Endothelial cell (in vitro differentiated cells): Measurements from ENCODE around the gene UBP1. TPM values are rescaled to one million over a fixed set of nuclear protein-coding genes. Genes with fewer than 3 reads are reported as not detected.

ENCODE experiments used
- DNase-seq: peaks from one replicate; pipeline ENCODE4 v3.0.0; 2021; ENCODE audit warnings: low spot score
- H3K27ac Mint-ChIP-seq: one replicate; pipeline ENCODE4 v1.8.0; 2021; ENCODE audit warnings: mixed read lengths, inconsistent platforms; ENCODE audit not compliant: unreplicated experiment
- H3K27me3 Mint-ChIP-seq: one replicate; pipeline ENCODE4 v1.8.0; 2021; ENCODE audit warnings: mild to moderate bottlenecking, moderate library complexity, mixed read lengths, inconsistent platforms; ENCODE audit not compliant: unreplicated experiment
- H3K36me3 Mint-ChIP-seq: one replicate; pipeline ENCODE4 v1.8.0; 2021; ENCODE audit warnings: mild to moderate bottlenecking, low read depth, mixed read lengths, inconsistent platforms; ENCODE audit not compliant: unreplicated experiment
- H3K4me1 Mint-ChIP-seq: one replicate; pipeline ENCODE4 v1.8.0; 2021; ENCODE audit warnings: mild to moderate bottlenecking, mixed read lengths, inconsistent platforms; ENCODE audit not compliant: unreplicated experiment
- H3K4me3 Mint-ChIP-seq: one replicate; pipeline ENCODE4 v1.8.0; 2021; ENCODE audit warnings: mild to moderate bottlenecking, mixed read lengths, inconsistent platforms; ENCODE audit not compliant: unreplicated experiment
- H3K9me3 Mint-ChIP-seq: one replicate; pipeline ENCODE4 v1.8.0; 2021; ENCODE audit warnings: mixed read lengths, inconsistent platforms; ENCODE audit not compliant: unreplicated experiment
- total RNA-seq: library from RNA; stranded (reverse); fragmentation: NEBNext Ultra II Directional; extraction: Animal tissue kit (Norgen Biotek cat#: 25700); gene quantifications from one replicate; pipeline ENCODE4 v1.2.1, GENCODE V29; 2021; ENCODE audit not compliant: unreplicated experiment
- TF ChIP-seq, protein P1 (sequence below): fragments of 200-600 bp; sonication (generic); IDR thresholded peaks from one replicate; pipeline ENCODE4 v1.5.0; 2021; ENCODE audit warnings: antibody characterized with exemption; ENCODE audit not compliant: unreplicated experiment

Gene UBP1
- total RNA-seq, 1 donor from 2014 or later: 83.3 TPM

DNA sequence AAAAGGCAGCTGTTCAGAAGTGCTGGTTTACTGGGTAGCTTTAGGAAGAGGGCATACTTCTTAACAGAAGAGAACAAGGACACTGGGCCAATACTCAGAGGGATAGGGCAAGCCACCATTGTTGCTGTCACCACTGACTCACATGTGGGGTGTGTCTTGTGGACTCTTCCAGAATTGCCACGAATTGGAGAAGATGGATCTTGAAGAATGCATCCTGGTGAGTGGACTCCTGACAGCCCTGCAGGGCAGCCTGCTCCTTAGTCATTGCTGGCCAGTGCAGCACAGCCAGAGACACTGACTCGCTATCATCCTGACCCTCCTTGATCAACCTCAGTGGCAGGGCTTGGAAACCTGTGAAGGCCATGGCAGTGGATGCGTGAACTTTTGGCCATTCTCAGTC, 62.3 kb downstream of the UBP1 start:
- Mint-ChIP-seq H3K36me3 (peaks cover 10% of the 10 kb centered on the region), H3K27me3 (peaks cover 2% of the 10 kb centered on the region), H3K4me3 (no peak overlapping the region), H3K27ac (no peak overlapping the region), H3K4me1 (no peaks in the 10 kb centered on the region), H3K9me3 (no peaks in the 10 kb centered on the region)
- TF ChIP-seq, protein P1, sequence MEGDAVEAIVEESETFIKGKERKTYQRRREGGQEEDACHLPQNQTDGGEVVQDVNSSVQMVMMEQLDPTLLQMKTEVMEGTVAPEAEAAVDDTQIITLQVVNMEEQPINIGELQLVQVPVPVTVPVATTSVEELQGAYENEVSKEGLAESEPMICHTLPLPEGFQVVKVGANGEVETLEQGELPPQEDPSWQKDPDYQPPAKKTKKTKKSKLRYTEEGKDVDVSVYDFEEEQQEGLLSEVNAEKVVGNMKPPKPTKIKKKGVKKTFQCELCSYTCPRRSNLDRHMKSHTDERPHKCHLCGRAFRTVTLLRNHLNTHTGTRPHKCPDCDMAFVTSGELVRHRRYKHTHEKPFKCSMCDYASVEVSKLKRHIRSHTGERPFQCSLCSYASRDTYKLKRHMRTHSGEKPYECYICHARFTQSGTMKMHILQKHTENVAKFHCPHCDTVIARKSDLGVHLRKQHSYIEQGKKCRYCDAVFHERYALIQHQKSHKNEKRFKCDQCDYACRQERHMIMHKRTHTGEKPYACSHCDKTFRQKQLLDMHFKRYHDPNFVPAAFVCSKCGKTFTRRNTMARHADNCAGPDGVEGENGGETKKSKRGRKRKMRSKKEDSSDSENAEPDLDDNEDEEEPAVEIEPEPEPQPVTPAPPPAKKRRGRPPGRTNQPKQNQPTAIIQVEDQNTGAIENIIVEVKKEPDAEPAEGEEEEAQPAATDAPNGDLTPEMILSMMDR: no peak
- DNase-seq: no peak

DNA sequence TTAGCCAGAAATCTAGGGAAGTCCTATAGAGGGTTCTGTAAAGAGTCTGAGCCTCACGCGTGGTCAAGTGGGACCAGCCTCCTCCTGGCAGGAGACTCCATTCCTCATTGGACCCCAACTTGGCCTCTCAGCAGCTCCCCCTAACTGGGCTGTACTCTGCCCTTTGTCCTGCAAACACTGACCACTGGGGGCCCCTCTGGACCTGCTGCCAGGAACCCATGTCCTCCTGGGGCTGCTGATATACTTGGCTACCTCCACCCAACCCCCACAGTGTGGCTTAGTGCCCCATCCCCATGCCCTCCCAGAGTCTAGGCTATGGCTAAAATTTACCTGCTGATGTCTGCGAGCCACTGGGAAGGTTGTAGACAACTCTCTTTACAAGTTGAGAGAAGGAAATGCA, 62.7 kb downstream of the UBP1 start:
- Mint-ChIP-seq H3K4me3 (no peak overlapping the region), H3K9me3 (no peaks in the 10 kb centered on the region), H3K27me3 (peaks cover 2% of the 10 kb centered on the region), H3K4me1 (no peaks in the 10 kb centered on the region), H3K36me3 (peaks cover 12% of the 10 kb centered on the region), H3K27ac (no peak overlapping the region)
- DNase-seq: no peak
- TF ChIP-seq, protein P1: no peak

DNA sequence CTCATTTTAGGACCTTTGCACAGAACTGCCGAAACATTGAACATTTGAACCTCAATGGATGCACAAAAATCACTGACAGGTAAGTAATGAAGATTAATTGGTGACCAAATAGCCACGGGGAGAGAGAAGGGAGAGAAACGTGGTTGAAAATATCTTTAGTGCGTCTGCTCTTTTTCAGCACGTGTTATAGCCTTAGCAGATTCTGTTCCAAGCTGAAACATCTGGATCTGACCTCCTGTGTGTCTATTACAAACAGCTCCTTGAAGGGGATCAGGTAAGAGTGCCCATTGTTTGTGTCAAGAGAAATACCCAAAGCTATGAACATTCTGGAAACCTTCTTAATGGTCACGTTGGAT, 67.1 kb downstream of the UBP1 start:
- DNase-seq: no peak
- peaks cover 3% of the 10 kb centered on the region for H3K27me3 Mint-ChIP-seq
- no peaks in the 10 kb centered on the region for H3K4me1 Mint-ChIP-seq
- no peak overlapping the region for H3K27ac Mint-ChIP-seq
- H3K4me3 Mint-ChIP-seq: no peak overlapping the region
- no peaks in the 10 kb centered on the region for H3K9me3 Mint-ChIP-seq
- TF ChIP-seq, protein P1: no peak
- H3K36me3 Mint-ChIP-seq: peaks cover 28% of the 10 kb centered on the region

DNA sequence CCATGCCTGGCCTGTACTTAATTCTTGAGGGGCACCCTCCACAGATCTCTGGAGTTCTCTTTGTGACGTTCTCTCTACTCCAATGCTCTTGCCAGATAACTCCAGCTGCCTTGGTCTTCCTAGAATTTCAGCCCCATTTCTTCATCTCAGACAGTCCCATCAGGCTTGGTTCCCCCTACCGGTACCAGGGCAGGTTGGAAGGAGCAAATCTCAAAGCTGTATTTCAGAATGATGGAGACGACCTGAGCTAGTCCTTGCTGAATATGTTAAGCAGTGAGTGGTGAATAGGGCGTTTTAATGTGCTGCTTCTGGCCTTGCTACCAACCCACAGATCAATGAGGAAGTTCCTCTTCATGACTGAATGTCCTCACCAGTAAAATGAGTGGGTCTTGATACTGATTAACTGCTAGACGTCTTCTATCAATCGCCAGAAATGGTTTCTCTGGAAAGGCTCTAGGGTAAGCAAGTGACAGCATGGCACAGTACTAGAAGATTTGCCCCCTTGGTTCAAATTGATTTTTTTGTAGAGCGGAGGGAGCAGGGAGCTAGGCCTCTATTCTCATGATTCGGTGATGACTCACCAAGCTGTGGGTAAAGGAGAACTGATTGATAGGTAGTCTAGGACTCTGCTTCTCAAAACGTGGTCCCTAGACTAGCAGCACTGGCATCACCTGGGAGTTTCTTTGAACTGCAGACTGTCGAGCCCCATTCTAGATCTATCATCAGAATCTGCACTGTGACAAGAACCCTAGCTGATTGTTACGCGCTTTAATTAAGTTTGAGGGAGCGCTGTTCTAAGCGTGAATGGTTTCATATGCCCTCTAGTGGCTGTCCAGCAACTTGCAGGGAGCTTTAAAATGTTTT, 67.8 kb downstream of the UBP1 start:
- no peaks in the 10 kb centered on the region for H3K9me3 Mint-ChIP-seq
- TF ChIP-seq, protein P1: peak; percentile 88
- peak; percentile 37 for DNase-seq
- H3K4me3 Mint-ChIP-seq: no peak overlapping the region
- no peak overlapping the region for H3K27ac Mint-ChIP-seq
- H3K36me3 Mint-ChIP-seq: peaks cover 28% of the 10 kb centered on the region
- H3K27me3 Mint-ChIP-seq: peaks cover 3% of the 10 kb centered on the region
- H3K4me1 Mint-ChIP-seq: no peaks in the 10 kb centered on the region

DNA sequence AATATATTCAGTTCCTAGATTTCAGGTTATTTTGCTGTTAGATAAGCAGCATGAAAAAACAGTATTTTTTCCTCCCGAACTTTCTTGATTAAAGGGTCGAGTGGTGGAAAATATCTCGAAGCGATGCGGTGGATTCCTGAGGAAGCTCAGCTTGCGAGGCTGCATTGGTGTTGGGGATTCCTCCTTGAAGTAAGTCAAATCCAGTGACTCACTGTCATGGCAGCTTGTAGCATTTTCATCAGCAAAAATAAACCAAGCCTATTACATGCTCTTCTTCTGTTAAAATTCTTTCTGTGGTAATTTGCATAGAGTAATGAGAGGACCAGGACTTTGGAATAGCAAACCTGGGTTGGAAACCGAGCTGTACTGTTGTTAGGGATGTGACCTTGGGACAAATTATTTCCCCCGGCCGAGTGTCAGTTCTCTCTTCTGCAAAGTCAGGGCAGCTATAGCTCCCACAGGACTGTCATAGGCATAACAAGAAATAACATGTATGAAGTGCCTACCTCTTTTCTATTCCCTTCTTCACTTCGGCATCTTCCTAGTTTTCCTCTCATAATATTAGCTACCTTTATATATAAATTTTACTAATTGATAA, 75.6 kb downstream of the UBP1 start:
- Mint-ChIP-seq H3K27me3 (peaks cover 2% of the 10 kb centered on the region), H3K27ac (no peak overlapping the region), H3K4me3 (no peak overlapping the region), H3K36me3 (no peaks in the 10 kb centered on the region), H3K9me3 (no peaks in the 10 kb centered on the region), H3K4me1 (peaks cover 8% of the 10 kb centered on the region)
- TF ChIP-seq, protein P1: no peak
- no peak for DNase-seq
